ENCODE results near the gene PRSS8.

The PRSS8 gene

GRCh38 chr16:31087481-31087880 is 48.0 kb downstream of the PRSS8 start:
- Mint-ChIP-seq H3K27ac (no peak overlapping the region), H3K36me3 (ENCODE audit: low read depth) (peaks cover 15% of the 10 kb centered on the region), H3K27me3 (no peaks in the 10 kb centered on the region), H3K9me3 (no peaks in the 10 kb centered on the region), H3K4me3 (no peak overlapping the region), H3K4me1 (ENCODE audit: low read depth) (peaks cover 2% of the 10 kb centered on the region)

- no peaks in the 10 kb centered on the region for H3K9me3 Mint-ChIP-seq
- no peak overlapping the region for H3K27ac Mint-ChIP-seq
- no peak overlapping the region for H3K4me3 Mint-ChIP-seq
- H3K4me1 Mint-ChIP-seq (ENCODE audit: low read depth): no peaks in the 10 kb centered on the region
- peaks cover 15% of the 10 kb centered on the region for H3K36me3 Mint-ChIP-seq (ENCODE audit: low read depth)
- no peaks in the 10 kb centered on the region for H3K27me3 Mint-ChIP-seq
Observed at GRCh38 chr16:31086629-31086906, 49.0 kb downstream of the PRSS8 start.

GRCh38 chr16:31085873-31086628 is 49.5 kb downstream of the PRSS8 start:
- Mint-ChIP-seq H3K27me3 (no peaks in the 10 kb centered on the region), H3K9me3 (no peaks in the 10 kb centered on the region), H3K36me3 (ENCODE audit: low read depth) (peaks cover 15% of the 10 kb centered on the region), H3K4me1 (ENCODE audit: low read depth) (no peaks in the 10 kb centered on the region), H3K27ac (no peak overlapping the region), H3K4me3 (no peak overlapping the region)

- Mint-ChIP-seq H3K27ac (no peak overlapping the region), H3K36me3 (ENCODE audit: low read depth) (peaks cover 9% of the 10 kb centered on the region), H3K4me3 (no peak overlapping the region)
Observed at GRCh38 chr16:31085411-31085810, 50.1 kb downstream of the PRSS8 start.

GRCh38 chr16:31084584-31085302 is 50.8 kb downstream of the PRSS8 start:
- H3K9me3 Mint-ChIP-seq: no peaks in the 10 kb centered on the region
- peaks cover 6% of the 10 kb centered on the region for H3K36me3 Mint-ChIP-seq (ENCODE audit: low read depth)
- H3K27ac Mint-ChIP-seq: no peak overlapping the region
- peaks cover 8% of the 10 kb centered on the region for H3K4me1 Mint-ChIP-seq (ENCODE audit: low read depth)
- H3K27me3 Mint-ChIP-seq: no peaks in the 10 kb centered on the region
- no peak overlapping the region for H3K4me3 Mint-ChIP-seq

More at GRCh38 chr16:31085411-31085810, 50.1 kb downstream of the PRSS8 start:
- Mint-ChIP-seq H3K27me3 (no peaks in the 10 kb centered on the region), H3K4me1 (ENCODE audit: low read depth) (peaks cover 6% of the 10 kb centered on the region), H3K9me3 (no peaks in the 10 kb centered on the region)

- no peak overlapping the region for H3K4me3 Mint-ChIP-seq
- H3K36me3 Mint-ChIP-seq (ENCODE audit: low read depth): peaks cover 8% of the 10 kb centered on the region
- H3K9me3 Mint-ChIP-seq: no peaks in the 10 kb centered on the region
- no peak overlapping the region for H3K27ac Mint-ChIP-seq
- H3K27me3 Mint-ChIP-seq: no peaks in the 10 kb centered on the region
- H3K4me1 Mint-ChIP-seq (ENCODE audit: low read depth): peaks cover 11% of the 10 kb centered on the region
Observed at GRCh38 chr16:31083981-31084380, 51.5 kb downstream of the PRSS8 start.

- H3K4me3 Mint-ChIP-seq: no peak overlapping the region
- H3K27ac Mint-ChIP-seq: no peak overlapping the region
- H3K9me3 Mint-ChIP-seq: no peaks in the 10 kb centered on the region
- H3K27me3 Mint-ChIP-seq: no peaks in the 10 kb centered on the region
- H3K4me1 Mint-ChIP-seq (ENCODE audit: low read depth): peaks cover 11% of the 10 kb centered on the region
- H3K36me3 Mint-ChIP-seq (ENCODE audit: low read depth): peaks cover 12% of the 10 kb centered on the region
Observed at GRCh38 chr16:31083556-31083955, 52.0 kb downstream of the PRSS8 start.

GRCh38 chr16:31083081-31083480 is 52.4 kb downstream of the PRSS8 start:
- no peaks in the 10 kb centered on the region for H3K9me3 Mint-ChIP-seq
- H3K4me1 Mint-ChIP-seq (ENCODE audit: low read depth): peaks cover 16% of the 10 kb centered on the region
- no peaks in the 10 kb centered on the region for H3K27me3 Mint-ChIP-seq
- peaks cover 17% of the 10 kb centered on the region for H3K36me3 Mint-ChIP-seq (ENCODE audit: low read depth)
- H3K27ac Mint-ChIP-seq: no peak overlapping the region
- H3K4me3 Mint-ChIP-seq: no peak overlapping the region

- H3K27me3 Mint-ChIP-seq: no peaks in the 10 kb centered on the region
- peaks cover 21% of the 10 kb centered on the region for H3K36me3 Mint-ChIP-seq (ENCODE audit: low read depth)
- H3K9me3 Mint-ChIP-seq: no peaks in the 10 kb centered on the region
- peaks cover 17% of the 10 kb centered on the region for H3K4me1 Mint-ChIP-seq (ENCODE audit: low read depth)
- H3K4me3 Mint-ChIP-seq: no peak overlapping the region
- H3K27ac Mint-ChIP-seq: peak overlapping the region; percentile 19
Observed at GRCh38 chr16:31082368-31083045, 53.0 kb downstream of the PRSS8 start.

Measured in stimulated activated naive CD8-positive, alpha-beta T cell treated with anti-CD3 and anti-CD28 coated beads, Interleukin-15, Interleukin-2, amounts not matched to agents 100 ng/mL and 50 ng/mL, for 24 hours (primary cell).